HG03066 (cell line): ENCODE results near the gene APBB1.
A peak's percentile ranks its signal among the peaks of the same experiment; 100 is the strongest.

Experiments
- ATAC-seq: cut with Tn5 transposase; IDR thresholded peaks from one replicate; pipeline ENCODE4 v1.9.1; 2021; ENCODE audit warnings: low read depth; ENCODE audit not compliant: unreplicated experiment

Gene APBB1

DNA sequence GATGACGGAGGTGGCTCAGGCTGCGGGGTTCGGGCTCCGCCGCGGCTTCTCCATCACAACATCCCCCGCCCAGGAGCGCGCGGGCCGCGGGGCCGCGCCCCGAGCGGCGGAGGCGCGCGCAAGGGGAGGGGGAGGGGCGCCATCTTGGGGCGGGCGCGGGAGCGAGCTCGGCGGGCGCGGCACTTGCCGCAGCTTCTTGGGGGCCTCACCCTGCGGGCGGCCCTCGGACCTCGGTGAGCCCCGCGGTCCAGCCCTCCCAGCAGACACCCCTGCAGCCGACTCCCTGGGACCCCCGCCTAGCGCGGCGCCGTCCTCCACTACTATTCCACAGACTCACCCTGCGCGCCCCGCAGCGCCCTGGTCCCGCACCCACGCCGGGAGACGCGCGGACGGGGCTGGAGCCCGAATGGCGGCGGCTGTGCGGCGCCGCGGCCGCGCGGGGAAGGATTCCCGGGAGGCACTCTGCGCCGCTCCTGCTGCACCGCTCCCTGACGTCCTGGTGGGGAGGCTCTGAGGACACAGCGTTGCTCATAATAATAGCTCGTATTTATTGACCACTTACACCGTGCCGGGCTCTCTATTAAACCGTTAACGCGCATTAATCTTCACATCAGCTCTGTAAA is at the start of gene APBB1:
TSS of gene APBB1 (minus strand) at position 86 of the 623 bp plus-strand sequence. CDS start 7,747 bp downstream, outside the sequence.
- ATAC-seq: peak; percentile 52

- no peak for ATAC-seq
These were observed 40.2 kb upstream of the APBB1 start for GRCh38 chr11:6459099-6459450.

GRCh38 chr11:6458352-6459098 is 39.6 kb upstream of the APBB1 start:
- ATAC-seq: no peak

DNA sequence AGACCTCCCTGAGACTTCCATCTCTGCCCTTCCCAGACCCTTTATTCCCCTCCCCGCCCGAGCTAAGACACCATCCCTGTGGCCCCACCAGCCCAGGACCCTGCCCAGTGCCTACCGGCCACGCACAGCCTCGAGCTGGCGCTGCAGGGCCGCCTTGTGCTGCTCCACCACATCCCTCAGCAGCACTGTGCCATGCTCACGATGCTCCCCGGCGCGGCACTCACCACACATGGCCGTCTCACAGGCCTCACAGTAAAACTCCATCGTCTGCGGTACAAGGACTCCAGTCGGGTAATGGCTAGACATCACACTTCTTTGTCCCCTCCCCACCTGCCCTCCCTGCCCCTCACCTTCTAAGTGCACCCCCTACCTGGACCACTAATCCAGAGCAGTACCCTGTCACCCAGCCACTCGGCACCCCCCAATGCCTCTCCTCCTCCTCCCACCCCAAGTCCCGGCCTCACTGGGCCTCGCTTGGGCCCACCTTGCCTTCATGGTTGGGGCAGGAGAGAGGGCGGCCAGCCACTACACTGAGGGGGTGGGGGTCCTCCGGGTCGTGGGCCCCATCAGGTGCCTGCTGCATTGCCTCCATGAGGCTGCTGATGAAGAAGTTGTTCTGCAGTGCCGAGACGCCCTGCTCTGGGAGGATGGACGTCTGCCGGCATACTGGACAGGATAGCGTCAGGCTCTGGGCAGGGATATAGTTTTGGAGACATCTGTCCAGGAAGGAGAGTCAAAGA is 38.9 kb upstream of the APBB1 start:
- ATAC-seq: no peak

DNA sequence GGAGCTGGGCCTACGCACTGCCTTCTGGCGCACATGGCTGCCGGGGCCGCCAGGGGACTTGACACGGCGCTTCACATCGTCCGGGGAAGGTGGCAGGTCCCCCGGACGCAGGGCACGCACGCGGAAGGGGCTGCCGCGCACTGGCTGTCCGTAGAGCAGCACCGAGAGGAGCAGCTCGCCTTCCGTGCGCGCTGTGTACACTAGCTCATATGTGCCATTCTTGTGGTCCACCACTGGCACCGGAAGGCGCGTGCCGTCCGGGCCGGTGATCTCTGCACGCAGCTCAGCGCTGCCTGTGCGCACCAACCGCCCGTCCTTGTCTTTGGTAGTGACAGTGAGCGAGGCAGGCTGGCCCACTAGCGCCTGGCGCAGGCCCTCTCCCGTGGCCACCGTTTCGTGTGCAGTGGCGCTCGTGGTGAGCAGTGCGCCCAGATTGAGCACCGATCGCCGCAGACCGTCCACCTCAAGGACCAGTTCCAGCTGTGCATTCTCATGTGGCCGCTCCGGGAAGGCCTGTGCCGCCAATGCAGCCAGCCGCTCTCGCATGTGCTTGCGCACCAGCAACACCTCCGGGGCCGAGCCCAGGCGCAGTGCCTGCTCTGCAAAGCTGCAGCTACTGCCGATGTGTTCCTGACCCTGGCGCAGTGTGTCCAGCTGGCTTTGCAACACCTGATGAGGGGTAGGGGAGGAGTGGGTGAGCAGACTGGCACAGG is 37.6 kb upstream of the APBB1 start:
- no peak for ATAC-seq

DNA sequence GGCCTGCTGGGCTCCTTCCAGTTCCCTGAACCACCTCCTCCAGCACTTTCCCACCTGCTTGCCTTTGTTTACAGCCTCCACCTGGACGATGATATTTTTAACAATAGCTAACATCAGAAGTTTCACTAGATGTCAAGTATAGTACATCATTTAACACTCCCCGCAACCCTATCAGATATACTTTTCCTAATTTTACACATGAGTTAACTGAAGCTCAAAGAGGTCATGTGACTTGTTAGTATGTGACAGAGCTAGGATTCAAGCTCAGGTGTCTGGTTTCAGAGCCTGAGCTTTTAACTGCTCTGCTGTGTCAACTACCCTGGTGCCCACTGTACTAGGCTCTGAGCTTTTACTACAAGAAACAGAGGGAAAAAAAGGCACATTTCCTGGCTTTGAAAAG is 36.2 kb upstream of the APBB1 start:
- ATAC-seq: no peak

- ATAC-seq: no peak
These were observed 34.3 kb upstream of the APBB1 start for GRCh38 chr11:6453152-6453551.

DNA sequence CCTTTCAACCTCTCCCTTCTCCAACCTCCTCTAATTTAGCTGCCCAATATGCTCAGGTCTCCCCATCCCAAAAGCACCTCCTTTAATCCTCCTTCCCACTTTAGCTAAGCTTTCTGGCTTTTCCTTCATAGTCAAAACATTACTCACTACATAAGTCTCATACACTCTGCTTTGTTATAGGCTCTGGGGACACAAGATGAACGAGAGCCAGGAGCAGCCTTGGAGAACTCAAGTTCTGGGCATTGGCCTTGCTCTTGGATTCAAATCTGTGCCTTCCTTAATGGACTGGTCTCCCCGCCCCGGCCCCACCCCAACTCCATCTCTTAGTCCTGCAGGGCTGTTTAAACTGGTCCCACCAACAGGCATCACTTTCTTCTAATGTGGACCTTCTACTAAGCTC is 33.3 kb upstream of the APBB1 start:
- ATAC-seq: no peak

- no peak for ATAC-seq
These were observed 29.7 kb upstream of the APBB1 start for GRCh38 chr11:6448574-6448973.

DNA sequence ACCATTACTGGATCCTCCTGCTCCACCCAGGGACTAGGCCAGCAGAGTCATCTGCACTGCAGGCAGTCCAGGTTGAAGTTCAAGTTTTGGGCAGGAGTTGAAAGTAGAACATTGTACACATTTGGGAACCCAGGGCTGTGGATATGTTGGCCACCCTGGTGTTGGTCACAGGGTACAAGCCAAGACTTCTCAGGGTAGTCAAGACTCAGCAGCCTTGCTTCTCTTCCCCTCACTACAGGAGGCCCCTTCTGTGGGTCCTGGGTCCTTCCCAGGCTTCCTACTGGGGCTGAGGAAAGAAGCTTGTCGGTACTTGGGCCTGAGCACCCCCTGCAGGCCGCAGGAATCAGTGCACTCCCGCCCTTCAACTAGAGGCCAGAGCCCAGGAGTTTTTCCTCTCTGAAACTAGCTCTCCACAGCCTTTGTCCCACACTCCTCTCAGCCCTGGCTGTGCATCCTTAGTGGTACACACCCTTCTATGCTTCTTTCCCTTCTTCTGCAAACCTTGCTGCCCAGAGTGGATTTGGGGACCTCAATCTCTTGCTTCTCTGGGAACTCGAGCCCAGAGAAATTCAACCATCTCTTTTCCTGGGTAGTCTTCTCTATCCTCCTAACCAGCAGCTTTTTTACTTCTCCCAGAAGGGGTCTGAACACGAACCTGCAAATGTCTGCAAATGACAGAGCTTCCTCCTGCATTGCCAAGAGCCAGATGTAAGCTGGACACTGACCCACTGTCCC is 24.5 kb upstream of the APBB1 start:
- ATAC-seq: peak; percentile 75

- ATAC-seq: no peak
These were observed 23.5 kb upstream of the APBB1 start for GRCh38 chr11:6442441-6442840.

GRCh38 chr11:6440906-6441358 is 22.0 kb upstream of the APBB1 start, which contains the start of gene HPX:
Gene HPX, minus strand, starts transcription at chr11:6440987. Its CDS starts 24 bp downstream, at chr11:6440963.
- no peak for ATAC-seq

- ATAC-seq: no peak
These were observed 20.2 kb upstream of the APBB1 start for GRCh38 chr11:6438979-6439571.

GRCh38 chr11:6437993-6438392 is 19.1 kb upstream of the APBB1 start:
- no peak for ATAC-seq

- no peak for ATAC-seq
These were observed 18.5 kb upstream of the APBB1 start for GRCh38 chr11:6437423-6437822.

GRCh38 chr11:6433998-6434660 is 15.2 kb upstream of the APBB1 start:
- ATAC-seq: peak; percentile 52

GRCh38 chr11:6431861-6432260 is 13.0 kb upstream of the APBB1 start:
- no peak for ATAC-seq

GRCh38 chr11:6427516-6427915 is 8.6 kb upstream of the APBB1 start:
- ATAC-seq: no peak

- no peak for ATAC-seq
These were observed 1.8 kb upstream of the APBB1 start for GRCh38 chr11:6420677-6421076.
